HEK293 (cell line): ENCODE data around the gene ATP6V0A1.

Source experiments
- SETDB1 ChIP-seq: IDR thresholded peaks from one replicate; pipeline ENCODE4 v1.6.1; 2017; ENCODE audit warnings: mild to moderate bottlenecking, low read length, moderate library complexity, mixed read lengths; ENCODE audit not compliant: insufficient read length
- ZNF10 ChIP-seq: fragments of 450-650 bp; formaldehyde crosslinking; IDR thresholded peaks from 2 replicates; pipeline ENCODE4 v1.5.1; 2017; ENCODE audit warnings: missing biosample characterization, missing genetic modification characterization
- ZNF114 ChIP-seq: fragments of 450-650 bp; formaldehyde crosslinking; IDR thresholded peaks from 2 replicates; pipeline ENCODE4 v1.5.0; 2017; ENCODE audit warnings: missing biosample characterization, missing genetic modification characterization
- ZNF132 ChIP-seq: fragments of 450-650 bp; formaldehyde crosslinking; IDR thresholded peaks from 2 replicates; pipeline ENCODE4 v1.5.1; 2017; ENCODE audit warnings: missing biosample characterization, missing genetic modification characterization, borderline replicate concordance
- ZNF138 ChIP-seq: fragments of 450-650 bp; formaldehyde crosslinking; IDR thresholded peaks from 2 replicates; pipeline ENCODE4 v1.5.1; 2016; ENCODE audit warnings: missing biosample characterization, missing genetic modification characterization, borderline replicate concordance
- ZNF19 ChIP-seq: fragments of 450-650 bp; formaldehyde crosslinking; IDR thresholded peaks from 2 replicates; pipeline ENCODE4; 2016; ENCODE audit warnings: missing biosample characterization, missing genetic modification characterization, low read depth
- ZNF202 ChIP-seq: fragments of 450-650 bp; formaldehyde crosslinking; IDR thresholded peaks from 2 replicates; pipeline ENCODE4 v1.5.1; 2016; ENCODE audit warnings: missing biosample characterization, missing genetic modification characterization, borderline replicate concordance
- ZNF266 ChIP-seq: fragments of 450-650 bp; formaldehyde crosslinking; IDR thresholded peaks from 2 replicates; pipeline ENCODE4 v1.5.1; 2016; ENCODE audit warnings: missing biosample characterization, missing genetic modification characterization, low read depth
- ZNF324 ChIP-seq: fragments of 450-650 bp; formaldehyde crosslinking; IDR thresholded peaks from 2 replicates; pipeline ENCODE4 v1.5.1; 2016; ENCODE audit warnings: missing biosample characterization, missing genetic modification characterization
- ZNF335 ChIP-seq: fragments of 450-650 bp; formaldehyde crosslinking; conservative IDR thresholded peaks from 2 replicates; pipeline ENCODE4 v1.5.1; 2016; ENCODE audit warnings: missing biosample characterization, missing genetic modification characterization
- ZNF350 ChIP-seq: fragments of 450-650 bp; formaldehyde crosslinking; IDR thresholded peaks from 2 replicates; pipeline ENCODE4 v1.5.0; 2017; ENCODE audit warnings: missing biosample characterization, mild to moderate bottlenecking, missing genetic modification characterization
- ZNF549 ChIP-seq: fragments of 450-650 bp; IDR thresholded peaks from 2 replicates; pipeline ENCODE4 v1.5.1; 2018; ENCODE audit warnings: missing biosample characterization, missing genetic modification characterization, mild to moderate bottlenecking, inconsistent platforms, moderate library complexity
- ZNF561 ChIP-seq: fragments of 450-650 bp; IDR thresholded peaks from 2 replicates; pipeline ENCODE4 v1.5.1; 2018; ENCODE audit warnings: missing biosample characterization, missing genetic modification characterization, borderline replicate concordance
- ZNF571 ChIP-seq: fragments of 450-650 bp; formaldehyde crosslinking; IDR thresholded peaks from 2 replicates; pipeline ENCODE4 v1.5.0; 2017; ENCODE audit warnings: missing biosample characterization, missing genetic modification characterization
- ZNF585B ChIP-seq: fragments of 450-650 bp; formaldehyde crosslinking; IDR thresholded peaks from 2 replicates; pipeline ENCODE4 v1.5.1; 2016; ENCODE audit warnings: missing biosample characterization, missing genetic modification characterization
- ZNF610 ChIP-seq: fragments of 450-650 bp; formaldehyde crosslinking; IDR thresholded peaks from 2 replicates; pipeline ENCODE4 v1.5.1; 2016; ENCODE audit warnings: missing biosample characterization, missing genetic modification characterization, borderline replicate concordance
- TF ChIP-seq, protein P1 (sequence below): fragments of 450-650 bp; formaldehyde crosslinking; conservative IDR thresholded peaks from 2 replicates; pipeline ENCODE4 v1.5.1; 2016; ENCODE audit warnings: low read depth, missing biosample characterization, missing genetic modification characterization
- TF ChIP-seq, protein P2 (sequence below): fragments of 450-650 bp; formaldehyde crosslinking; IDR thresholded peaks from 2 replicates; pipeline ENCODE4 v1.5.1; 2016; ENCODE audit warnings: missing biosample characterization, missing genetic modification characterization
- TF ChIP-seq, protein P3 (sequence below): fragments of 450-650 bp; formaldehyde crosslinking; IDR thresholded peaks from 2 replicates; pipeline ENCODE4 v1.5.1; 2016; ENCODE audit warnings: missing biosample characterization, missing genetic modification characterization, borderline replicate concordance
- TF ChIP-seq, protein P4 (sequence below): fragments of 450-650 bp; formaldehyde crosslinking; IDR thresholded peaks from 2 replicates; pipeline ENCODE4 v1.5.1; 2016; ENCODE audit warnings: missing biosample characterization, missing genetic modification characterization
- TF ChIP-seq, protein P5 (sequence below): fragments of 450-650 bp; formaldehyde crosslinking; IDR thresholded peaks from 2 replicates; pipeline ENCODE4 v1.5.1; 2016; ENCODE audit warnings: missing biosample characterization, missing genetic modification characterization
- TF ChIP-seq, protein P6 (sequence below): fragments of 450-650 bp; formaldehyde crosslinking; IDR thresholded peaks from 2 replicates; pipeline ENCODE4 v1.5.1; 2016; ENCODE audit warnings: missing biosample characterization, missing genetic modification characterization

The ATP6V0A1 gene

DNA sequence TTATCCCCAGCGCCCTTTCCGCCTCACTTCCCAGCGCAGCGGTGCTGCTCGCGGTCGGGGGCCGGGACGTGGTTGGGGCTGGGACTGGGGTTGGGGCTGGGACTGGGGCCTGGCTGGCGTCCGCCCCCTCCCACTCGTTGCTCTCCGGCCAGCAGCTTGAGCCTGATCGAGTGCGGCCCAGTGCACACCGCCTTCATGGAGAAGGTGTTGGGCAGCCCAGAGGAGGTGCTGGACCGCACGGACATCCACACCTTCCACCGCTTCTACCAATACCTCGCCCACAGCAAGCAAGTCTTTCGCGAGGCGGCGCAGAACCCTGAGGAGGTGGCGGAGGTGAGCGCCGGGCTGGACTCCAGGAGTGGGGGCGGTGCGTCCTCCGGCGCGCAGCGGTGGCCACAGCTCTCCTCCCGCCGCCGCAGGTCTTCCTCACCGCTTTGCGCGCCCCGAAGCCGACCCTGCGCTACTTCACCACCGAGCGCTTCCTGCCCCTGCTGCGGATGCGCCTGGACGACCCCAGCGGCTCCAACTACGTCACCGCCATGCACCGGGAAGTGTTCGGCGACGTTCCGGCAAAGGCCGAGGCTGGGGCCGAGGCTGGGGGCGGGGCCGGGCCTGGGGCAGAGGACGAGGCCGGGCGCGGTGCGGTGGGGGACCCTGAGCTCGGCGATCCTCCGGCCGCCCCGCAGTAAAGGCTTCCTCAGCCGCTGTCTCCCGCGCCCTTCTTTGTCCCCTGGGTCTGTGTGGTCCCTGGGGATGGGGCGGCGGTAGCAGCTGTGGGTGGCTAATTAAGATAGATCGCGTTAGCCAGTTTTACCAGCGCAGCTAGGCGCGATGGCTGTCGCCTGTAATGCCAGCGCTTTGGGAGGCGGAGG is 95.8 kb downstream of the ATP6V0A1 start (continued):
- TF ChIP-seq ZNF19 (tag by site-specific recombination), result no peak
- TF ChIP-seq, protein P1, sequence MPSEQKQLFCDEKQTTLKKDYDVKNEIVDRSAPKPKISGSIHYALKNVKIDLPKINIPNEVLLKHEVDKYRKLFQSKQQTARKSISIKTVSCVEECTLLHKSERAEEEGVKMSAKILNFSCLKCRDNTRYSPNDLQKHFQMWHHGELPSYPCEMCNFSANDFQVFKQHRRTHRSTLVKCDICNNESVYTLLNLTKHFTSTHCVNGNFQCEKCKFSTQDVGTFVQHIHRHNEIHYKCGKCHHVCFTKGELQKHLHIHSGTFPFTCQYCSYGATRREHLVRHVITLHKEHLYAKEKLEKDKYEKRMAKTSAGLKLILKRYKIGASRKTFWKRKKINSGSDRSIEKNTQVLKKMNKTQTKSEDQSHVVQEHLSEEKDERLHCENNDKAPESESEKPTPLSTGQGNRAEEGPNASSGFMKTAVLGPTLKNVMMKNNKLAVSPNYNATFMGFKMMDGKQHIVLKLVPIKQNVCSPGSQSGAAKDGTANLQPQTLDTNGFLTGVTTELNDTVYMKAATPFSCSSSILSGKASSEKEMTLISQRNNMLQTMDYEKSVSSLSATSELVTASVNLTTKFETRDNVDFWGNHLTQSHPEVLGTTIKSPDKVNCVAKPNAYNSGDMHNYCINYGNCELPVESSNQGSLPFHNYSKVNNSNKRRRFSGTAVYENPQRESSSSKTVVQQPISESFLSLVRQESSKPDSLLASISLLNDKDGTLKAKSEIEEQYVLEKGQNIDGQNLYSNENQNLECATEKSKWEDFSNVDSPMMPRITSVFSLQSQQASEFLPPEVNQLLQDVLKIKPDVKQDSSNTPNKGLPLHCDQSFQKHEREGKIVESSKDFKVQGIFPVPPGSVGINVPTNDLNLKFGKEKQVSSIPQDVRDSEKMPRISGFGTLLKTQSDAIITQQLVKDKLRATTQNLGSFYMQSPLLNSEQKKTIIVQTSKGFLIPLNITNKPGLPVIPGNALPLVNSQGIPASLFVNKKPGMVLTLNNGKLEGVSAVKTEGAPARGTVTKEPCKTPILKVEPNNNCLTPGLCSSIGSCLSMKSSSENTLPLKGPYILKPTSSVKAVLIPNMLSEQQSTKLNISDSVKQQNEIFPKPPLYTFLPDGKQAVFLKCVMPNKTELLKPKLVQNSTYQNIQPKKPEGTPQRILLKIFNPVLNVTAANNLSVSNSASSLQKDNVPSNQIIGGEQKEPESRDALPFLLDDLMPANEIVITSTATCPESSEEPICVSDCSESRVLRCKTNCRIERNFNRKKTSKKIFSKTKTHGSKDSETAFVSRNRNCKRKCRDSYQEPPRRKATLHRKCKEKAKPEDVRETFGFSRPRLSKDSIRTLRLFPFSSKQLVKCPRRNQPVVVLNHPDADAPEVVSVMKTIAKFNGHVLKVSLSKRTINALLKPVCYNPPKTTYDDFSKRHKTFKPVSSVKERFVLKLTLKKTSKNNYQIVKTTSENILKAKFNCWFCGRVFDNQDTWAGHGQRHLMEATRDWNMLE (tag by site-specific recombination), result peak; percentile 65; the same call in 1 of the 2 replicates
- TF ChIP-seq ZNF571, result no peak
- TF ChIP-seq ZNF114, result no peak
- TF ChIP-seq ZNF561 (tag by site-specific recombination), result no peak
- TF ChIP-seq, protein P2, sequence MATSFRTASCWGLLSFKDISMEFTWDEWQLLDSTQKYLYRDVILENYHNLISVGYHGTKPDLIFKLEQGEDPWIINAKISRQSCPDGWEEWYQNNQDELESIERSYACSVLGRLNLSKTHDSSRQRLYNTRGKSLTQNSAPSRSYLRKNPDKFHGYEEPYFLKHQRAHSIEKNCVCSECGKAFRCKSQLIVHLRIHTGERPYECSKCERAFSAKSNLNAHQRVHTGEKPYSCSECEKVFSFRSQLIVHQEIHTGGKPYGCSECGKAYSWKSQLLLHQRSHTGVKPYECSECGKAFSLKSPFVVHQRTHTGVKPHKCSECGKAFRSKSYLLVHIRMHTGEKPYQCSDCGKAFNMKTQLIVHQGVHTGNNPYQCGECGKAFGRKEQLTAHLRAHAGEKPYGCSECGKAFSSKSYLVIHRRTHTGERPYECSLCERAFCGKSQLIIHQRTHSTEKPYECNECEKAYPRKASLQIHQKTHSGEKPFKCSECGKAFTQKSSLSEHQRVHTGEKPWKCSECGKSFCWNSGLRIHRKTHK (tag by site-specific recombination), result no peak
- no peak for TF ChIP-seq ZNF132 (tag by site-specific recombination)
- no peak for TF ChIP-seq ZNF350 (tag by site-specific recombination)
- peak; percentile 96 for TF ChIP-seq ZNF335 (tag by site-specific recombination)
- TF ChIP-seq ZNF549, result no peak
- no peak for TF ChIP-seq ZNF202 (tag by site-specific recombination)
- TF ChIP-seq ZNF610 (tag by site-specific recombination), result 0 out of 2 replicates have a peak, but pooled peaks have one; percentile 50
- TF ChIP-seq, protein P3, sequence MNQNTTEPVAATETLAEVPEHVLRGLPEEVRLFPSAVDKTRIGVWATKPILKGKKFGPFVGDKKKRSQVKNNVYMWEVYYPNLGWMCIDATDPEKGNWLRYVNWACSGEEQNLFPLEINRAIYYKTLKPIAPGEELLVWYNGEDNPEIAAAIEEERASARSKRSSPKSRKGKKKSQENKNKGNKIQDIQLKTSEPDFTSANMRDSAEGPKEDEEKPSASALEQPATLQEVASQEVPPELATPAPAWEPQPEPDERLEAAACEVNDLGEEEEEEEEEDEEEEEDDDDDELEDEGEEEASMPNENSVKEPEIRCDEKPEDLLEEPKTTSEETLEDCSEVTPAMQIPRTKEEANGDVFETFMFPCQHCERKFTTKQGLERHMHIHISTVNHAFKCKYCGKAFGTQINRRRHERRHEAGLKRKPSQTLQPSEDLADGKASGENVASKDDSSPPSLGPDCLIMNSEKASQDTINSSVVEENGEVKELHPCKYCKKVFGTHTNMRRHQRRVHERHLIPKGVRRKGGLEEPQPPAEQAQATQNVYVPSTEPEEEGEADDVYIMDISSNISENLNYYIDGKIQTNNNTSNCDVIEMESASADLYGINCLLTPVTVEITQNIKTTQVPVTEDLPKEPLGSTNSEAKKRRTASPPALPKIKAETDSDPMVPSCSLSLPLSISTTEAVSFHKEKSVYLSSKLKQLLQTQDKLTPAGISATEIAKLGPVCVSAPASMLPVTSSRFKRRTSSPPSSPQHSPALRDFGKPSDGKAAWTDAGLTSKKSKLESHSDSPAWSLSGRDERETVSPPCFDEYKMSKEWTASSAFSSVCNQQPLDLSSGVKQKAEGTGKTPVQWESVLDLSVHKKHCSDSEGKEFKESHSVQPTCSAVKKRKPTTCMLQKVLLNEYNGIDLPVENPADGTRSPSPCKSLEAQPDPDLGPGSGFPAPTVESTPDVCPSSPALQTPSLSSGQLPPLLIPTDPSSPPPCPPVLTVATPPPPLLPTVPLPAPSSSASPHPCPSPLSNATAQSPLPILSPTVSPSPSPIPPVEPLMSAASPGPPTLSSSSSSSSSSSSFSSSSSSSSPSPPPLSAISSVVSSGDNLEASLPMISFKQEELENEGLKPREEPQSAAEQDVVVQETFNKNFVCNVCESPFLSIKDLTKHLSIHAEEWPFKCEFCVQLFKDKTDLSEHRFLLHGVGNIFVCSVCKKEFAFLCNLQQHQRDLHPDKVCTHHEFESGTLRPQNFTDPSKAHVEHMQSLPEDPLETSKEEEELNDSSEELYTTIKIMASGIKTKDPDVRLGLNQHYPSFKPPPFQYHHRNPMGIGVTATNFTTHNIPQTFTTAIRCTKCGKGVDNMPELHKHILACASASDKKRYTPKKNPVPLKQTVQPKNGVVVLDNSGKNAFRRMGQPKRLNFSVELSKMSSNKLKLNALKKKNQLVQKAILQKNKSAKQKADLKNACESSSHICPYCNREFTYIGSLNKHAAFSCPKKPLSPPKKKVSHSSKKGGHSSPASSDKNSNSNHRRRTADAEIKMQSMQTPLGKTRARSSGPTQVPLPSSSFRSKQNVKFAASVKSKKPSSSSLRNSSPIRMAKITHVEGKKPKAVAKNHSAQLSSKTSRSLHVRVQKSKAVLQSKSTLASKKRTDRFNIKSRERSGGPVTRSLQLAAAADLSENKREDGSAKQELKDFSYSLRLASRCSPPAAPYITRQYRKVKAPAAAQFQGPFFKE (tag by site-specific recombination), result no peak
- no peak for TF ChIP-seq ZNF266 (tag by site-specific recombination)
- TF ChIP-seq, protein P4, sequence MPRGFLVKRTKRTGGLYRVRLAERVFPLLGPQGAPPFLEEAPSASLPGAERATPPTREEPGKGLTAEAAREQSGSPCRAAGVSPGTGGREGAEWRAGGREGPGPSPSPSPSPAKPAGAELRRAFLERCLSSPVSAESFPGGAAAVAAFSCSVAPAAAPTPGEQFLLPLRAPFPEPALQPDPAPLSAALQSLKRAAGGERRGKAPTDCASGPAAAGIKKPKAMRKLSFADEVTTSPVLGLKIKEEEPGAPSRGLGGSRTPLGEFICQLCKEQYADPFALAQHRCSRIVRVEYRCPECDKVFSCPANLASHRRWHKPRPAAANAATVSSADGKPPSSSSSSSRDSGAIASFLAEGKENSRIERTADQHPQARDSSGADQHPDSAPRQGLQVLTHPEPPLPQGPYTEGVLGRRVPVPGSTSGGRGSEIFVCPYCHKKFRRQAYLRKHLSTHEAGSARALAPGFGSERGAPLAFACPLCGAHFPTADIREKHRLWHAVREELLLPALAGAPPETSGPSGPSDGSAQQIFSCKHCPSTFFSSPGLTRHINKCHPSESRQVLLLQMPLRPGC (tag by site-specific recombination), result peak; percentile 55
- no peak; the same call in 1 of the 2 replicates for TF ChIP-seq ZNF324 (tag by site-specific recombination)
- TF ChIP-seq, protein P5, sequence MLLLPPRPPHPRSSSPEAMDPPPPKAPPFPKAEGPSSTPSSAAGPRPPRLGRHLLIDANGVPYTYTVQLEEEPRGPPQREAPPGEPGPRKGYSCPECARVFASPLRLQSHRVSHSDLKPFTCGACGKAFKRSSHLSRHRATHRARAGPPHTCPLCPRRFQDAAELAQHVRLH (tag by site-specific recombination), result no peak
- TF ChIP-seq ZNF585B (tag by site-specific recombination), result 0 out of 2 replicates have a peak, but pooled peaks have one; percentile 5
- TF ChIP-seq ZNF10 (tag by site-specific recombination), result peak; percentile 96
- TF ChIP-seq, protein P6, sequence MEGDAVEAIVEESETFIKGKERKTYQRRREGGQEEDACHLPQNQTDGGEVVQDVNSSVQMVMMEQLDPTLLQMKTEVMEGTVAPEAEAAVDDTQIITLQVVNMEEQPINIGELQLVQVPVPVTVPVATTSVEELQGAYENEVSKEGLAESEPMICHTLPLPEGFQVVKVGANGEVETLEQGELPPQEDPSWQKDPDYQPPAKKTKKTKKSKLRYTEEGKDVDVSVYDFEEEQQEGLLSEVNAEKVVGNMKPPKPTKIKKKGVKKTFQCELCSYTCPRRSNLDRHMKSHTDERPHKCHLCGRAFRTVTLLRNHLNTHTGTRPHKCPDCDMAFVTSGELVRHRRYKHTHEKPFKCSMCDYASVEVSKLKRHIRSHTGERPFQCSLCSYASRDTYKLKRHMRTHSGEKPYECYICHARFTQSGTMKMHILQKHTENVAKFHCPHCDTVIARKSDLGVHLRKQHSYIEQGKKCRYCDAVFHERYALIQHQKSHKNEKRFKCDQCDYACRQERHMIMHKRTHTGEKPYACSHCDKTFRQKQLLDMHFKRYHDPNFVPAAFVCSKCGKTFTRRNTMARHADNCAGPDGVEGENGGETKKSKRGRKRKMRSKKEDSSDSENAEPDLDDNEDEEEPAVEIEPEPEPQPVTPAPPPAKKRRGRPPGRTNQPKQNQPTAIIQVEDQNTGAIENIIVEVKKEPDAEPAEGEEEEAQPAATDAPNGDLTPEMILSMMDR (tag by site-specific recombination), result peak; percentile 73
- TF ChIP-seq ZNF138 (tag by site-specific recombination), result no peak
- TF ChIP-seq SETDB1, result no peak
